Measurements from ENCODE around the gene XRN1. TPM values are rescaled to one million over a fixed set of nuclear protein-coding genes. Genes with fewer than 3 reads are reported as not detected.

Gene XRN1
- total and polyA plus RNA-seq, 2 of the 8 experiments (the other 6 are each of a cell fraction or from before 2014, with no cell fraction given): 1.9 to 17.2 TPM

- TF ChIP-seq CHD7 (IDR thresholded peaks at IDR 0.05; ENCODE audit: insufficient replicate concordance, low read length) (no peak), TCF12 (IDR thresholded peaks at IDR 0.05; ENCODE audit: low read depth, low read length) (no peak), CREB1 (IDR thresholded peaks at IDR 0.05) (no peak), JUND (IDR thresholded peaks at IDR 0.05; ENCODE audit: low read length) (no peak), EP300 (IDR thresholded peaks at IDR 0.05; ENCODE audit: borderline replicate concordance in 1 of 2, low read depth in 2 of 2, low read length in 2 of 2) (no peak), E2F6 (IDR thresholded peaks at IDR 0.05) (no peak), RXRA (IDR thresholded peaks at IDR 0.05; ENCODE audit: insufficient read depth, low read depth, low read length) (no peak), TBP (IDR thresholded peaks at IDR 0.05; ENCODE audit: low read depth, low read length) (no peak), FOSL1 (IDR thresholded peaks at IDR 0.05; ENCODE audit: insufficient read depth, low read depth, low read length) (no peak), RFX5 (IDR thresholded peaks at IDR 0.05; ENCODE audit: borderline replicate concordance, low read depth, low read length) (no peak), EZH2 (IDR thresholded peaks at IDR 0.05; ENCODE audit: low read depth, low read length, severe bottlenecking) (no peak), JUN (IDR thresholded peaks at IDR 0.05; ENCODE audit: low read depth, low read length) (no peak)
Observed at GRCh38 chr3:142298626-142299025, 149.2 kb downstream of the XRN1 start (continued).
